IPS-18c (cell line): ENCODE measurements around the gene TAL1.
"Not testable (repeated sequence)": the region's sequence is repeated elsewhere in the genome, so short reads cannot be mapped to it uniquely, and the experiment has no call there.

Experiments used
- H3K4me3 ChIP-seq: 2 replicates; pipeline ENCODE4 v1.7.0; 2013; ENCODE audit warnings: low read depth, mild to moderate bottlenecking, low read length, moderate library complexity; ENCODE audit not compliant: insufficient read depth
- H3K9me3 ChIP-seq: one replicate; pipeline ENCODE4 v1.6.1; 2013; ENCODE audit warnings: mild to moderate bottlenecking, low read length, moderate library complexity; ENCODE audit not compliant: control insufficient read depth, insufficient read depth

The TAL1 gene

DNA sequence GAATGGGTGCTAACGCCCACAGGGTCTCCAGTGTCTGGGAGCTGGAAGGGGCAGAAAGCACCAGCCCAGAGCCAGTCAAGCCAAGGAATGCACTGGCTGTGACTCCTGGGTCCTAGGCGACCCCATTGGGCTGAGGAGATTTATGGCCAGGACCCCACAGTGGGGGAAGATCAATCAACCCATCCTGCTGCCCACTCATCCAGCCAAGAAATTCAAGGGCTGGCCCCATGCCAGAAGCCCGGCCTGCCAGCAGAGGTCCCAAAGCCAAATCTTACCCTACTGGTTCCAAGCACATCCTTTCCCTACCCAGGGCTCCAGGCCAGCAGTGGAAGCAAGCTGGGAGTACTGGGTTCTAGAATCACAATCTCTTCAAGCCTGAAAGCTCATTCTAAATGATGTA, 35.4 kb downstream of the TAL1 start:
- no peak overlapping the region for H3K4me3 ChIP-seq
- H3K9me3 ChIP-seq: no peaks in the 10 kb centered on the region

DNA sequence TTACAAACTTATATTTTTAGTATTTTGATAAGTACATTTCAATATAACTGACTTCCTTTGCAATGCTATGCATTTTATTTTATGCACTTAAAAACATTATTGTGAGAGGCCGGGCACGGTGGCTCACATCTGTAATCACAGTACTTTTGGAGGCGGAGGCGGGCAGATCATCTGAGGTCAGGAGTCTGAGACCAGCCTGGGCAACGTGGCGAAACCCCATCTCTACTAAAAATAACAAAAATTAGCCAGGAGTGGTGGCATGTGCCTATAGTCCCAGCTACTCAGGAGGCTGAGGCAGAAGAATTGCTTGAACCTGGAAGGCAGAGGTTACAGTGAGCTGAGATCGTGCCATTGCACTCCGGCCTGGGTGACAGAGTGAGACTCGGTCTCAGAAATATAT, 36.0 kb downstream of the TAL1 start:
- H3K9me3 ChIP-seq, H3K4me3 ChIP-seq: not testable (repeated sequence)

DNA sequence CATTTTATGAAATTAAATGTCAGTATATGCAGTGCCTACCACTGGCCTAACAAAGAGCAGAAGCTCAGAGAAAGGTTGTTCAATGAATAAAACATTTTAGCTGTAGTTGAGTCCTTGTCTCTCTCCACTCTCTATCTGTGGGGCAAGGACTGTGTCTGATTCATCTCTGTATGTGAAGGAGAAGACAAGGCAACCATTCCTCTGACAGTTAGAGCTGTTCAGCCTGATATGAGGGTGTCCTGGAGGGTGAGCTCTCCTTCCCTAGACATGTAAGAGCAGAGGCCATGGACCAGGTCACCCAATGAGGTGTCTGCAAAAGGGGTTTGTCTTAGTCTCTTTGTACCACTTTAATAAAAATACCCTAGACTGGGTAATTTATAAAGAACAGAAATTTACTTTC, 37.7 kb downstream of the TAL1 start:
- peaks cover 3% of the 10 kb centered on the region for H3K9me3 ChIP-seq

DNA sequence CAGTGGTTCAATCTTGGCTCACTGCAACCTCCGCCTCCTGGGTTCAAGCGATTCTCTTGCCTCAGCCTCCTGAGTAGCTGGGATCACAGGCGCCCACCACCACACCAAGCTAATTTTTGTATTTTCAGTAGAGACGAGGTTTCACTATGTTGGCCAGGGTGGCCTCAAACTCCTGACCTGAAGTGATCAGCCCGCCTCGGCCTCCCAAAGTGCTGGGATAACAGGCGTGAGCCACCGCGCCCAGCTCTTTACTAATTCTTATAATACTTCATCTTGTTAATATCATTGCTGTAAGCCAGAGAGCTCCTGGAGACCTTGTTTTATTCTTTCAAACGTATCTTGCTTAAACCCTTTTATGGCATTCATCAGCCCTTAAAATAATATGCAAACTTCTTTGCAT, 38.5 kb downstream of the TAL1 start:
- not testable (repeated sequence) for H3K4me3 ChIP-seq

More for the DNA sequence above, 37.7 kb downstream of the TAL1 start:
- no peak overlapping the region for H3K4me3 ChIP-seq

DNA sequence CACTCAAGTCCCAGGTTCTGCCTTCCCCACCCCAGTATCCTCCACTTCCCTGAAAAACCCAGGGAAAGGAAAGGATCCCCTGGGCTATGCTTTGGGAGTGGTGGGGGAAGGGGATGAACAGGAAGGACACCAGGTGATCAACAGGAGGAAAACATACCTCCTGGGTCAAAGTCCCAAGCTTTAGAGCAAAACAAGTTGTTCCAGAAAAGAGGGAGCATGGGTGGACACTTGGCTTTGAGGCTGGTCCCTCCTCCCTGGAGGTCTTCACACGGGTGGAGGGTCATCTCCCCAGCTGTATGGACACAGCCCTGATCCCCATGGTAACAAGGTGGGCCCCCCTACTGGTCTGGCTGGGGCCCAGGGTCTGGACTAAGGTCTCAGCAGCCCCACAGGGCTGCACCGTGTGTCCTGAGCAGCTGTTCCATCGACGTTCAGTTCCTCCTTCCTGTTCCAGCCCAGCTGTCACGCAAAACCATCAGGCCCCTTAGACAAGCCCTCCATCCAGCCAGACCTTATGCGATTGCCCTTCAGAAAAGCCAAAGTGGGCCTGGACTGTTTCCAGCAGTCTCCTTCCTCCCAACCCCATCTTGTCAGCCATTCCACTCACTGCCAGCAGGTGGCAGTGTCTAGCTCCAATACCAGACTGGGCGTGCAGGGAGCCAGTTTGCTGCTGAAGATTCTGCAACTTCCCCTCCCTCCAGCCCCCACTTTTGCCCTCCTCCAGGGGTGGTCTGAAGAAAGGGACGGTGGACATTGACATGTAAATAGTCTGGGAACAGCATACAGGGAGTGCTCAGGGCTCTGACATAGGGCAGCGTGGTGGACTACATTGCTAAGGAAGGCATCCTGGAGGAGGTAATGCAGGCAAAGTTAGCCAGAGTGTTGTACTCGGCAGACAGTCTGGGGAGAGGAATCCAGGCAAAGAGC, 39.3 kb downstream of the TAL1 start:
- Histone ChIP-seq H3K9me3 (peaks cover 4% of the 10 kb centered on the region), H3K4me3 (no peak overlapping the region)

More for the DNA sequence above, 38.5 kb downstream of the TAL1 start:
- H3K9me3 ChIP-seq: not testable (repeated sequence)

DNA sequence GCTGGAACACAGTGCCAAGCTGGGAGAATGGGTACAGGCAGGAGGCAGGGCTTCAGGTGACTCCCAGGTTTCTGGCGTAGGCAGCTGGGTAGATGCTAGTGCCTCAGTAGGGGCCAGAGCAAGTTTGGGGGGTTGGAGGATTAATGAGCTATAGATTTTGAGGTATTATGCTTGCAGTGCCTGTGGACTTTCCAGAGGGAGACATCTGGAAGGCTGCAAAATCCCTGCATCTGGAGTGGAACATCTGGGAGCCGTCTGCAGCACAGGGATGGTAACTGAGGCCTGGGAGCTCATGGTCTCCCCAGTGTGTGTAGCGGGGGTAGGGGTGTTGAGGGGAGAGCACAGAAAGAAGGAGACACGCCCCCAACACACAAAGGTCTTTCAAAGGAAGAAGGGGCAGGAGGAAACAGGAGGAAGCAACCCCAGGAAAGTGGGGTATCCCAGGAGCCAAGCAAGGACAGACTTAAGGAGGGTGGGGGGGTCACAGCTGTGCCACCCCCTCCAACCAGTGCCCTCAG, 40.0 kb downstream of the TAL1 start:
- H3K9me3 ChIP-seq: peaks cover 4% of the 10 kb centered on the region
- no peak overlapping the region for H3K4me3 ChIP-seq

DNA sequence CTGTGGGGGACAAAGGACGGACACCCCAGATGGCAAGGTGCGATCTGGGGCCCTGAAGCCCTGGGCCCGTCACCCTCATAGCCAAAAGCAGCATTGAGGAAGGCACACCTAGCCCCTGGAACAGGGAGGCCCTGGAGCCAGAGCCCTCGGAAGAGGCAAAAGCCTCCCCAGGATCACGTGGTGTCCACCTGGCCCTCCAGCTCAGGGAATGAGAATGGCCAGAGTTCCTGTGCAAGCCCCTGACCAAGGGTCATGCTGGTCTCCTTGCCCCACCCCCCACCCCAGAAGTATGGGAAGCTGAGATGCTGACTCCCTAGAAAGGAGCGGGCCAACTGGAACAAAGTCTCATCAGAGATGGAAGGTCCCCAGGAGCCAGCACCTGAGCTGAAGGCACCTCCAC, 41.2 kb downstream of the TAL1 start:
- Histone ChIP-seq H3K4me3 (no peak overlapping the region), H3K9me3 (peaks cover 4% of the 10 kb centered on the region)

DNA sequence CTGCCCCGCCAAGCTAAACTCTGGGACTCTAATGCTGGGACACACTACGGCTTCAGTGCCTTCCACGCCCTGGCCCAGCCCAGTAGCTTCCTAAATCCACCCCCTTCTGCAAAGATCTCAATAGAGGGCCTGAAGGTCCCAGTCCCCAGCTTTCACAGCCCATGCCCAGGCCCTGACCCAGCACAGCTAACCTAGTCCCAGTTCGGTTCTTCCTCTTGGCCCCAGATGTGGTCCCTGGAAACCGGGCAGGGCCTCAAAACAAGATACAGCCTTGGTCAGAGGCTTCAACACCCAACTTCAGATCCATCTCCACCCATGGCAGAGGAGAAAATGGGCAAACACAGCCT, 41.5 kb downstream of the TAL1 start:
- peaks cover 4% of the 10 kb centered on the region for H3K9me3 ChIP-seq

DNA sequence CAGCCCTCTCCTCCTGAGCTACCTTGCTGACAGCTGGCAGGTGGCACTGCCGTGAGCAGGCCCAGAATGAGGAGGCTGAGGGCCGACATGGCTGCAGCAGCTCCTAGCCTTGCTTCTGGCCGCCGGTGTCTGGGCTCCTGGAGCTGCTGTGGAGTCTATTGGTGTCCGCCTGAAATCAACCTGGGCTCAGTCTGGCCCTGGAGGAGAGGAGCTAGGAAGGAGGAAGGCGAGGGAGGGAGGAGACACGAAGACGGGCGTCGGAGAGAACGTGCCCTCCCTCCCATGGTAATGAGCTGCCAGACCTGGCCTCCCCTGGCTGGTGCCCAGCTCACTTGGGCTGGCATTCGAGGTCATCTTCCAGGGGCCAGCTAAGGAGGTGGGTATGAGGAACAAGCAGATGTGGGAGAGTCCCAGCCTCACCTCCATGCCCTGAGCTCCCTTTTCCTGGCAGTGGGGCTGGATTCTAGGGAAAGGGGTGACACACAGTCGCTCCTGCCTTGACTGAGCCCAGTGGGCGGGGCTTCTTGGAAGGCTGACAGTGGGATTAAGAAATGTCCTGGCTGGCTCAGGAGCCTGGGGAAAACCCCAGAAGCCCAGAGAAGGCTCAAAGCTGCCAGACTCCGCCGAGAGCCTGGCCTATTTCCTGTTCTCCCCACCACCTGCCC, 42.0 kb downstream of the TAL1 start, which contains the start of gene PDZK1IP1:
PDZK1IP1 (minus strand) TSS at position 193 of the 665 bp plus-strand sequence; CDS start at position 89, 104 bp downstream.
- H3K4me3 ChIP-seq: no peak within 1 kb of the TSS
- peaks cover 4% of the 10 kb centered on the region for H3K9me3 ChIP-seq

More for the DNA sequence above, 41.5 kb downstream of the TAL1 start:
- no peak overlapping the region for H3K4me3 ChIP-seq

DNA sequence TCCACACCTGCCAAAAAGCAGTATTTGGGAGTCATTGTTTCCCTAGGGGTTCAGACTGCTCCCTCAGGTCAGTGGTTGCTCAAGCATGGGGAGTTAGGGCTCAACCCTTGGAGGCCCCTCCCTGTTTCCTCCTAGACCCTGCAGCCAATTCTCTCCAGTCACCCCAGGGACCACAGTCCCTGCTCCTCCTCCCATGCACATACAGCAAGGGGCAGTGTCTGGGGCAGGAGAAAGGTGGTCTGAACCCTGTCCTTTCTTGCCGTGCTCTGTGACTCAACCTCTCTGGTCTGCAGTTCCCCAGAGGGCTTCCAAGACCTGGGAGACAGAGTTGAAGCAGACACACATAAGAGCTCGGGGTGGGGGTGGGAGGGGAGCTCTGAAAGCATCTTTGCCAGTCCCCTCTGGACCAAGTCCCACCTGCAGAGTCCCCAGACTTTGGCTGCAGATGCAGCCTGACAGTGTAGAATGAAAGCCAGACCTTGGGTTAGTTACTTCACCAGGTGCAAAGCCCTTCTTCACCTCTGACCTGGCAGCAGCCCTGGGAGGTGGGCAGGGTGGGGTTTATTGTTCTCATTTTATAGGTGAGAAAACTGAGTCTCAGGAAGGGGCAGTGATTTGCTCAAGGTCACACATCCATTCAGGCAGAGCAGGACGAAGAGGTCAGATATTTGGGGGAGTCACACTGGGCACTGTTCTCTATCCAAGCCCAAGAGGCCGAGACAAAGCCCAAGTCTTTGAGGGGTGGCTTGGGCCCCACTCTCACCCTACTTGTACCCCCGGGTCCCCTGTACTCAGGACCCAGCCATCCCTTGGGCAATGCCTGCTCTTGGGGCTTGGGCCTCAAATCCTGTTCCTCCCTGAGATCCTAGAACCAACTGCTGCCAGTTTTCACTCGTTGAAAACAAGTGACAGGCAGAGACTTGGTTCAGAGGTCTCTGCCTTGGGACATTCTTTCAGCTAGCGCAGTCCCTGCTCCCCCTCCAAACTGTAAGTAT, 42.9 kb downstream of the TAL1 start:
- H3K4me3 ChIP-seq: no peak overlapping the region
- peaks cover 4% of the 10 kb centered on the region for H3K9me3 ChIP-seq

DNA sequence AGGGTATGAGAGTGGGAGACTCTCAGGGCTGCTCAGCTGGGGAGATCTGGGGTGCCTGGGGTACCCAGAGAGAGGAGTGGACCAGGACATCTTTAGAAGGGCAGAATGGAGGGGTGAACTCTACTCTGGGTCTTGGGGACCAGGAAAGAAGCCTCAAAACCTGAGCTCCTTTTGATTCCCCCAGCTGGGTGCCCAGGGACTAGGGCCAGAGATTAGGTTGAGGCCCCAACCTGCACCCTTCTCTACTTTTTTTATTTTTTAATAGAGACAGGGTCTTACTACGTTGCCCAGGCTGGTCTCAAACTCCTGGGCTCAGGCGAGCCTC, 44.1 kb downstream of the TAL1 start:
- H3K4me3 ChIP-seq: no peak overlapping the region
- H3K9me3 ChIP-seq: peaks cover 4% of the 10 kb centered on the region

DNA sequence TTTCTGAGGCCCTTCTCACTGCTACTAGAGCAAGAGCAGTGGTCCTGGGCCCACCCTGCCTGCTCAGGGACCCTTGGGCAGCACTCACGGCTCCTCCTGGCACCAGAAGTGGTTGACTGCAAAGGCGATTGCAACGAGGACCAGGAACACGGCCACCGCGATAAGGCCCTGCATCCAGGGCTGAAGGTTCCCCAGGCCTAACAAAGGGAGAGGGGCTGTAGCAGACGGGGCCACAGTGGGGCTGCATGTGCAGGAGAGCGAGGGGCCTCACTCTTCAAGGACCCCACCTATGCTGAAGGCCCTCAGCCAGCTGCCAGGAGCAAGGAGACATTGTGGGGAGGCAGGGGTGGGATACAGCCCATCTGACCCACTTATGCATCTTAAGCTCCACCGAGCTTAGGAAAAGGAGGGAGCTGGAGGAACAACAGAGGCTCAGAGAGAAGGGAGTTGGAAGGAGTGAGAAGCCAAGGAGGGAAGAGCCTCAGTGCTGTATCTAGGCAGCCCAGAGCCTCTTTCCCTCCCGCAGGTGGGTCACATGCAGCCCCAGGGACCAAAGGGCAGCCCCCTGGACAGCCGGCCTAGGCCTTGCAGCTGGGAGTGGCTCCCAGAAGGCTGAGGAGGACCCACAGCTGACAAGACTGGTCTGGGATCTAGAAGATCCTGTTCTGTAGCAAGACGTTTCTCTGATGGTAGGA, 44.6 kb downstream of the TAL1 start:
- Histone ChIP-seq H3K4me3 (no peak overlapping the region), H3K9me3 (peaks cover 4% of the 10 kb centered on the region)

DNA sequence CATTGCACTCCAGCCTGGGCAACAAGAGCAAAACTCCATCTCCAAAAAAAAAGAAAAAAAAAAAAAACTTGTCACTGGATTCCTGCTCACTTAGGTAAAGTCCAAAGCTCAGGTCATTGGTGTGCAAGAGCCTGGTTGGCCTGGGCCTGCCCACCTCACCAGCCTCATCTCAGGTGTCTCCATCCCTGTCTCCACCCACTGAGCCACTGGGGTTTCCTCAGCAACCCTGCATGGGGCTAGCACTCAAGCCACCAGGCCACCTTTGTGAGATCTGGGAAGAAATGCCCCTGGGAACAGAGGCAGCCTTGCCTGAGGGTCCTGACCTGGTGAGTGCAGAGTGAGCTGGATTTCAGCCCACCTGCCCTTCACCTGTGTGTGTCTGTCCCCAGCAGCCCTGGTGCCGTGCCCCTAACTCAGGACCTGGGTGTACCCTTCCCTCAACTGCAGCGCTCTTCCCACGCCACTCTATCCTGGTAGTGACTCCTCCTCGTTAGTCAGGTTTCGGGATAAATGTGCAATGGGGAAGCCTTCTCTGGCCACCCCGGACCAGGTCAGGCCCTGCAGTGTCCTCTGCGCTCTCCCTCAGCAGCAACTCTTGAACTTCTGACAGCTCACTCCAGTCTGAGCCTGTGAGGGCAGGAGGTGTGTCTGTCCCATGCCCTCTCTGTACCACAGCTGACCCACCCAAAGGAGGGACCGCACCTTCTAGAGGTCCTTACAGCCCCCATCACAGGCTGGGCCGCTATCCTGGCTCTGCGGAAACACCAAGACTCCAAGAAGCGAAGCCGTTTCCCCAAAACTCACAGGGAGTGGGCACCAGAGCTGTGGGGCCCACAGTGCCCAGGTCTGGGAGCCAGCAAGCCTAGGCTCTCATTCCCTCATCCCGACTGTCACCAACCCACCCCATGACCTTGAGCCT, 45.5 kb downstream of the TAL1 start:
- Histone ChIP-seq H3K4me3 (no peak overlapping the region), H3K9me3 (peaks cover 4% of the 10 kb centered on the region)

DNA sequence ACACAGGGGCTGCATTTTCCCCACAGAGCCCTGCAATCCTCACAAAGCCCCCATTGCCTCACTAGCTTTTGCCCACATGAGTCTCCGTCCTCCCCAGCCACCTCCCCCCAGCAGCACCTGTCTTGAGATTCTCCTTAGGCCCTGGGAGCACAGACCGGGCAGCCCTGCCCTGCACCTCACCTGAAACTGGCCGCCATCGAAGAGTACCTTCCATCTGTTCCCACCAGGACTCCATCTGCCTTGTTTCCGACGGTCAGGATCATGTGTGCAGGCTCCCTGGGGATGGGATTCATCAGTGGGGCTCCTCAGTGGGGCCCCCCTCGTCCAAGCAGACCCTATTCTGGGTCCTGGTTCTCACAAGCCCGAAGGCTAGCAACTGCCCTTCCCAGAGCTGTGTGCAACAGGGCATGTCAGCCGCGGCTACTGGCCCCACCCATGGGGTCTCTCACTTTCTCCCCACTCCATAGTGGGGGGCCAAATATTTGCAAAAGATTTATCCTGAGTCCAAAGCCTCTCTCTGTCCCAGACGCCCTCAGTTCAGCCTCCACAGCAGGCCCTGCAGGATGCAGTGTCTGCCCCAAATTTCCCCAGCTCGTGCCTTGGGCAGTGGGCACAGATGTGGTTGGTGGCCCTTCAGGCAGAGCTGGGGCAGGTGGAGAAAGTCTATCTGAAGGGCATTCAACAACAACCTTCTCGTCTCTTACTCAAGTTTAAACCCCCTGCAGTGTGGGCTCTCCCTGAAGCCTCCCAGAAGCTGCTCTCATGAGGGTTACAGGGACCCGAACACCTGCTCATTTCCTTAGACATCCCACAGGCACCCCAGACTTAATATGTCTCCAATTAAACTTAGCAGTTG, 47.0 kb downstream of the TAL1 start:
- no peak overlapping the region for H3K4me3 ChIP-seq
- H3K9me3 ChIP-seq: peaks cover 4% of the 10 kb centered on the region
